GM19240 (cell line): Measurements from ENCODE around the gene ST3GAL4.
"Not testable (repeated sequence)": the region's sequence is repeated elsewhere in the genome, so short reads cannot be mapped to it uniquely, and the experiment has no call there.

Experiments used
- DNase-seq: peaks from one replicate; pipeline ENCODE4 v3.0.0; 2011; ENCODE audit warnings: low spot score; ENCODE audit not compliant: insufficient read length

The ST3GAL4 gene

GRCh38 chr11:126355324-126355925 is at the start of gene ST3GAL4:
ST3GAL4 (plus strand) TSS chr11:126355686; CDS start chr11:126406156, 50,470 bp downstream.
- DNase-seq: peak; percentile 80

DNA sequence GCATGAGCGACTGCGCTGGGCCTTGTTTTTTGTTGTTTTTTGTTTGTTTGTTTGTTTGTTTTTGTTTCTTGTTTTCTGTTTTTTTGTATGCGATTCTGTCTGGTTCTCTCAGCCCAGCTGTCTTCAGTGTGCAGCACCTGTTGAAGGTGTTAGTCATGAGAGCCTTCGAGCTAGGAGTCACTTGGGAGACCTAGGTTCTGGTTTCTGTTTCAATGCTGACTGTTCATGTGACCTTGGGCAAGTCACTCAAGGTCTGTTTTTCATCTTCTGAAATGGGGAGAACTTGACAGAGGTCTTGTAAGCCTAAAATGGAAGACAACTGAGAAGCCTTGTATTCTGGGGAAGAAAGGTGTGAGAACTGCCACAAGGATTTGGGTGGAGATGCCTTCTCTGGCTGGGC is 49.8 kb upstream of the ST3GAL4 start:
- no peak for DNase-seq

- DNase-seq: no peak
Observed at GRCh38 chr11:126307706-126308105, 47.8 kb upstream of the ST3GAL4 start.

DNA sequence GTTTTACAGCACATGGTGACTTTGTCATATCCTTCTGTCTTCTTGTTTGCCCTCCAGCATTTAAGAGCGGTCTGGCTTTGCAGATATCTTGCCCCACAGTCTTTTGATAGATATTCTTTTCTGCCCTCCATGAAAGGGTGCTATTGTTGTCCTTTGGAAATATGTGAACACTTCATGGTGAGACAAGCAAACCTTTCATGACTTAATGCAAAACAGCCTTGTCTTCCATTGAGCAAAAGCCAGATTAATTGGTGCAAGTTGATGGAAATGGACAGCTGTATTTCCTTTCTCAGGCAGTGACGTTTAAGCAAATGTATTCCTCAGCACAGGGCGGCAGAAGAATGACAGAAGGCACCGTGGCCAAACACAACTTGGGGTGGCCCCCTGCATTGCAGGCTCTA is 47.2 kb upstream of the ST3GAL4 start:
- DNase-seq: no peak

- not testable (repeated sequence) for DNase-seq
Observed at GRCh38 chr11:126308771-126309170, 46.7 kb upstream of the ST3GAL4 start.

DNA sequence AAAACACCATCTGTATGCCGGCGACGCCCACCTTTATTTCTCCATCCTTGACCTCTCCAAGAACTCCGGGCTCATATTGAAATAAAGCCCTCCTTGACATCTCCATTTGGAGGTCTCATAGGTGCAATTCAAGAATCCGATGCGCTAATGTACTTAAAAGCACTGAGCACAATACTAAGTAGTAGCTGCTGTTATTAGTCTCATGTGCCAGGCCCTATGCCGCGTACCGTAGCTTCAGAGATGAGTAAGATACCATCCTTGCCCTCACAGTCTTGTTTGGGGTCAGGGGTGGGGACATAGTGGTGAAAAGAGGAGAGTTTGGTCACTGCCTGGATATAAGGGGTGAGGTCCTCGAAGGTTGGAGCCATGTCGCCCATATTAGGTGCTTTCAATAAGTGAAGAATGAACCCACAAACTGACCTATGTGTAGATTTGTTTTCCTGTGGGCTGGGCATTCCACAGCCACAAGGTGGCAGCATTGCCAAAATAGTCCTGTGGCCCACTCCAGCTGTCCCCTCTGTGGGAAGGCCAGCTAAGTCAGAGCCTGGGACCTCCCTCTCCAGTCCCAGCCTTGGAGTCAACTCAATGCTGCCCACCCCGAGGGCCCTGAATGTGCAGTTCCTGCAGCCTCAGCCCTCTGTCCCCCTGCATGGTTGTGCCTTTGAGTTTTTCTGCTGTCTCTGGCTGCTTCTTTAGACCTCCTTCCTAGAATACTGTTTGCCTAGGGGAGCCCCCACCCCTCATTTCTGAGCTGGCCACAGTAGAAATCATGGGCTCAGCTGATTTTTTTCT is 45.1 kb upstream of the ST3GAL4 start:
- no peak for DNase-seq

DNA sequence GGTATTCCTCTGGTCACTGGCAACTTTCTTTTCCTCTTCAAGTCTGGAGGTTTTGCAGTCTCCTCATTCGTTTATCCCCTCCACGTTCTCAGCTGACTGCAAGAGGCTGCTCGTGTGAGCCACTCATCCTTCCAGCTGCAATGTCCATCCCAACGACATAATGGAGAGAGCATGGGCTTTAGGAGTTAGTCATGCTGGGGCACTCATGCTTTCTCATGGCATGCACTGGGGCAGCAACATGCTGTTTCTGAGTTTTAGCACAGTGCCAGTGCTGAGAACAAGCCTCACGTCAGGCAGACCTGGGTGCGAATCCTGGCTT is 44.5 kb upstream of the ST3GAL4 start:
- no peak for DNase-seq

DNA sequence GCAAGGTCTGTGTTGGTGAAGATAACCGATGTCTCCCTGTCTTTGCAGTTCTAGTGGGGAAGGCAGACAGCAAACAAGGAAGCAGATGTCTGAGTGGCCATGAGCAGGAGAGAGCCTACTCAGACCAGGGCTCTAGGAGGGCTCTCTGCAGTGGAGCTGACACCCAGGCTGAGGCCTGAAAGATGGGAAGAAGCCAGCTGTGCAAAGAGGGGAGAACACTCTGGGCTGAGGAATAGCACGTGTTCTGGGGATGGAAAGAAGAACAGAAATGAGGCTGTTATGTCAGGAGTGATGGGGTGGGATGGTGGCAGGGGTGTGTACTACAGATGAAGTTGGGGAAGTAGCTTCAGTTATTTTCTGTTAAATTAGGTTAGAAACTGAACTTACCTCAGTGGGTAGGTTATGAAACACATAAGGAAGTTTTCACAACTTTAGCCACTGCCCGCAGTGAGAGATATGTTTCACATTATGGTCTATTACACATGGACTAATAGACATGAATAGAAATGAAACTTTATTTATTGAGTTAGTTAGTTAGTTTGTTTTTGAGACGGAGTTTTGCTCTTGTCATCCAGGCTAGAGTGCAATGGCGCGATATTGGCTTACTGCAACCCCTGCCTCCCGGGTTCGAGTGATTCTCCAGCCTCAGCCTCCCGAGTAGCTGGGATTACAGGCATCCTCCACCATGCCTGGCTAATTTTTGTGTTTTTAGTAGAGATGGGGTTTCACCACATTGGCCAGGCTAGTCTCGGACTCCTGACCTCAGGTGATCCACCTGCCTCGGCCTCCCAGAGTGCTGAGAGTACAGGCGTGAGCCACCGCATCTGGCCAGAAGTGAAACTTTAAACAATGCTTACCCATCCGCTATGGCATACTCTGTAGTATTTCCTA is 43.8 kb upstream of the ST3GAL4 start:
- no peak for DNase-seq

DNA sequence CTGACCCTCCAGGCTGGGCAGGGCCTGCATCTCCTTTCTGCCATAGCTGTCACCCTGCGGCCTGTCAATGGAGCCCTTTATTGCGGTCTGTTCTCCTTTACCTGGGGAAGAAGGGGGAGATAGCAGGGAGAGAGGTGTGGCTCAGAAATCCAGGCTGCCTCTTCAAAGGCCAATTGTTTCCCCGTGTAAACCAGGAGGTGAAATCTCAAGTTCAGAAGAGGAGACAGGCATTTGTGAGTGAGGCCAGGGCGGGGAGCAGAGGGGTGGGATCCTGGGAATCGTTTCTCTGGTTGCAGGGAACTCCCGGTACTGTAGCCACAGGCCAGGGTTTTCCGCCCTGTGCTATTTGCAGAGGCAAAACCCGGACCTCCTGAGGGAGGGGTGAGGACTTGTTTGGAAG is 42.5 kb upstream of the ST3GAL4 start:
- no peak for DNase-seq

DNA sequence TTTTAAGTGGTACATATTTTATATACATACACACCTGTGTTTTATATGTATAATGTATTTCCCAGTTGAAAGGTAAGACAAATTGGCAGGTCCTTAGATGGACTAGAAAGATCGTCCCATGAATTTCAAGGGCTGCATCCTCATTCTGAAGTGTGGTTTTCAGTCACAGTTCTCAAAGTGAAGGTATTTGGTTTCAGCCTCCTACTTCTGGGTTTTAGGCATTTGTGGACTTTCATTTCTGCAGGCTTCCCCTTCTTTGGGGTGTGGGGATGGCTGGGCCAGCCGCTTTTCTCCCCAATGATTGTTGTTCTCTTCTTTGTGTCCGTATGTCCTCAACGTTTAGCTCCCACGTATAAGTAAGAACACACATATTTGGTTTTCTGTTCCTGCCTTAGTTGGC is 41.7 kb upstream of the ST3GAL4 start:
- no peak for DNase-seq

DNA sequence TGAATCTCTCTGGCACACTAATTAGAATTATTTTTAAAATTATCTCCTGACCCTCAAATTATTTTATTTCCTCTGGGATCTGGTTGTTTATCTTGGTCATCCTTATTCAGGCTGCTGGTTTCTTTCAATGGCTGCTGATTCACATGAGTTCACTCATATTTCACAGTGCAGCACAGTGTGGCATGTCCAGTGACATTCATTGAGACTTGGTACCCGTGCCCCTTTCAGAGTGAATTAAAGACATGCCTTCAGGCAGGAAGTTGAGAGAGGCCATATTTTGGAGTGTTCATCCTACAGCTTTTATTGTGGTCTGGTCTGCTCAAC is 38.1 kb upstream of the ST3GAL4 start:
- DNase-seq: no peak

- DNase-seq: no peak
Observed at GRCh38 chr11:126317756-126318573, 37.5 kb upstream of the ST3GAL4 start.

DNA sequence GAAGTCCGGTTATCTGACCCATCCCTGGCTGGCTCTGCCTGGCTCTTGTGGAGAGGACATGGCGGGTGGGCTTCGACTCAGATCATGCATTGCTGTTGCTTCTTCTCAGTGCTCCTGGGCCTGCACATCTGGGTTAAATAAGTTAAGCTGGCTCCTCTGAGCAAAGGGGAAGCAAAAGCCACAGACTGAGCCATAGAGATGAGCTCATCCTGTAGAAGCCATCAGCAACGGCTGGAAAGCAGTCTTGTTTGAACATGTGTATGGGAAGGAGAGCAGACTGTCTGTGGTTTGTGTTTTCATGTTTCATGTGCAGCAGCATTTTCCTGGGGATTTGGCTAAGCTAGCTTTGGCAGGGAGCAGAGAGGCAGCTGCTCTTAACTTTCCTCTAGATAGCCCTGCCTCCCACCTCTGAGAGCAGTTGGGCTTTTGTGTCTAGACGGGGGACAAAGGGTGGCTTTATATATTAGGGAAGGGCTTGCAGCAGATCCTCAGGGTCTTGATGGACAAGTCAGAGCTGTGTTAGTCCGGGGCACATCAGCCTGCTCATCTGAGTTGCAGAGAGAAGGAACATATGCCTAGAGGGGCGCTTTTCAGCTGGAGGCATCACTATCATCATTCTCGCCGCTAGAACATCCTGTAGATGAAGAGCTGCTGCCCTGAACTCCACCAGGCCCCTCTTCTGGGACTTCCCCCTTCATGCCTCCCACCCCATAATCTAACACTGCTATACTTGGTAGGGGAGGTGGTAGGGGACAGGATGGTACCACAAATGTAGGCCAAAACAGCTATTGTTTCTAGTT is 36.7 kb upstream of the ST3GAL4 start:
- DNase-seq: no peak

DNA sequence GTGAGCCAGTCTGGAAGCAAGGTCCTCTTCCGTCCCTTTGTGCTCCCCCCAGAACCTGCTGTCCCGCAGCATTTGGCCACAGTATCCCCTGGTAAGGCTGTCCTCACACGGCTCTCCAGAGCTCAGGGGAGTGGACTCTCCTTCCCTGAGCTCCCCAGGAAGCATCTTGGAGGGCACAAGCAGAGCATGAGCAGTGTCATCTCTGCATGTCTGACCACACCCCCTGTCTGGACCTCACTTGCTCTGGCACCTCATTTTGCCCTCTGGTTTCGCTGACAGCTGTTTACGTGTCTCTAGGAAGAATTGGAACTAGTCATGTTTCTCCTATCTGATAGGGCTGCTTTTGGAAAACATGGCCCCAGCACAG is 36.1 kb upstream of the ST3GAL4 start:
- no peak for DNase-seq

DNA sequence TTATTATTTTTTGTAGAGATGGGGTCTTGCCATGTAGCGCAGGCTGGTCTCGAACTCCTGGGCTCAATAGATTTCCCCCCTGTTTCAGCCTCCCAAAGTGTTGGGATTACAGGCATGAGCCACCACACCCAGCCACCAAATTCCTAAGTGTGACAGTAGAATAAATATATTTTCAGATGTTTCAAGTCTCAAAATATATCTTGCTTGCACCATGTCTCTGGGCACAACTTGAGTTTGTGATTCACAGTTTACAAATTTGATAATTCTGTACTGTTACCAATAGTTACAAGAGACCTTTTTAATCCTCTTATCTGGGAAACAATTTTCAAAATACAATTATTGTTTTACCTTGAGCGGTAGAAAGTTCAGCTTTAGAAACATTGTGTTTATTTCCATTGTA is 32.5 kb upstream of the ST3GAL4 start:
- DNase-seq: no peak

DNA sequence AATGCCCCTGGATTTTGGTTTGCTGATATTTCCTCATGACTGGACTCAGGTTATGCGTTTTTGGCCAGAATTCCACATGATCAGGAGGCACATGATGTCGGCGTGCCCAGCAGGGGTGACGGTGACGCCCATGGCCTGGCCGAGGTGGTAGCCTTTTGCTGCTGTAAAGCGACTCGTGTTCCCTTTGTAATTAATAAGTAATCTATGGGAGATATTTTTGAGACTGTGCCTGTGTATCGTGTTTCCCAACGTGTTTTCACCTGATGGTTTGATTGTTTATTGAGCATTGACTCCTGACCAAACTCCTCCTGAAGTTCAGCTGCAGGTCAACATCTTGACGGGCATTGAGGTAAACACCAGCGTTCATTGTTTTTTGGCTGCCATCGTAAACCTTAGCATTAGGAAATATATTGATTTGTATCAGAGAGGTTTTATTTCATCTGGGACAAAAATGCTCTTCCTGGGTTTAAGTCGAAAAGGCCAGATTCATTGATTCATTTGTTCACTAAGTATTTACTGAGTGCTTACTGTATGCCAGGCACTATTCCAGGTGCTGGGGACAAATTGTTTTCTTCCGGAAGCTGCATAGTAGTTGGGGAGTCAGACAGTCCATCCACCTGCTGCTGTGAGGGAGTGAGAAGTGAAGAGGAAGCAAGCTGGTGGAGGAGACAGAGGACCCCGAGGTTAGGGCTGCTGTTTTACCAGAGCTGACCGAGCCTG is 28.0 kb upstream of the ST3GAL4 start:
- no peak for DNase-seq

DNA sequence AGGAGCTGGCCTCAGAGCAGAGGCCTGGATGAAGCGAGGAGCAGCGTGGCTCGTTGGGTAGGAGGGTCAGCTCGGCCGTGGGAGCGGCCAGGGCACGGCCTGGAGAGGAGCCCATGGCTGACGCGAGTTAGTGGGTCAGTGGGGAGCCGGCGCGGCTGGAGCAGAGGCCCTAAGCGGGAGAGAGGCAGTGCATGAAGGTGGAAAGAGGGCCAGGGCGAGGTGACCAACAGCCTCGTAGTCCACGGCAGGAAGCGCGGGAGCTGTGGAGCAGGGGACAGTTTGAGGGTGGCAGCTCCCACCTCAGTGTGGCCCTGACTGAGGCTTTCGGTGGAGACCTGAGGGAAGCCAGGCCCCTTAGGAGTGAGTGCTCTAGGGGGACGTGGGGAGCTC is 27.5 kb upstream of the ST3GAL4 start:
- no peak for DNase-seq

GRCh38 chr11:126328444-126328843 is 27.0 kb upstream of the ST3GAL4 start:
- DNase-seq: no peak

- no peak for DNase-seq
Observed at GRCh38 chr11:126328938-126329643, 26.4 kb upstream of the ST3GAL4 start.
